Neural cell (in vitro differentiated cells): ENCODE measurements around the gene HS6ST2. TPM values are rescaled to one million over a fixed set of nuclear protein-coding genes. Genes with fewer than 3 reads are reported as not detected.
"Not testable (repeated sequence)": the region's sequence is repeated elsewhere in the genome, so short reads cannot be mapped to it uniquely, and the experiment has no call there.

Experiments
- H2AFZ ChIP-seq: fragments of 200-600, 300-800 bp; sonication (generic), shearing (Covaris generic); 2 replicates; pipeline ENCODE4 v1.6.0; 2014; ENCODE audit warnings: low read depth, mild to moderate bottlenecking, antibody characterized with exemption, low read length, moderate library complexity
- H3F3A ChIP-seq: fragments of 200-600 bp; shearing (Covaris generic); 2 replicates; pipeline ENCODE4 v1.6.1; 2016; ENCODE audit warnings: mild to moderate bottlenecking, moderate library complexity, mixed read lengths, antibody characterized with exemption, low read length; ENCODE audit not compliant: insufficient read depth, poor library complexity, severe bottlenecking
- H3K27ac ChIP-seq: fragments of 200-600, 300-800 bp; sonication (generic), shearing (Covaris generic); 2 replicates; pipeline ENCODE4 v1.5.1; 2014; ENCODE audit warnings: mild to moderate bottlenecking, low read length, moderate library complexity
- H3K27me3 ChIP-seq: fragments of 300-800, 200-600 bp; sonication (generic), shearing (Covaris generic); 2 replicates; pipeline ENCODE4 v1.6.0; 2014; ENCODE audit warnings: mild to moderate bottlenecking, low read depth, low read length, moderate library complexity; ENCODE audit not compliant: insufficient read depth
- H3K36me3 ChIP-seq: fragments of 300-800, 200-600 bp; sonication (generic), shearing (Covaris generic); 2 replicates; pipeline ENCODE4 v1.5.1; 2014; ENCODE audit warnings: mild to moderate bottlenecking, antibody characterized with exemption, low read length, moderate library complexity; ENCODE audit not compliant: insufficient read depth
- H3K4me2 ChIP-seq: fragments of 300-800, 200-600 bp; sonication (generic), shearing (Covaris generic); 2 replicates; pipeline ENCODE4 v1.6.0; 2014; ENCODE audit warnings: mild to moderate bottlenecking, low read length
- H3K4me3 ChIP-seq: fragments of 300-800, 200-600 bp; sonication (generic), shearing (Covaris generic); 2 replicates; pipeline ENCODE4 v1.5.1; 2014; ENCODE audit warnings: mild to moderate bottlenecking, low read length, moderate library complexity
- H3K79me2 ChIP-seq: fragments of 200-600 bp; shearing (Covaris generic); replicated peaks from 2 replicates; pipeline ENCODE4 v1.6.0; 2014; ENCODE audit warnings: mild to moderate bottlenecking, low read length, moderate library complexity; ENCODE audit not compliant: insufficient read depth
- H3K9ac ChIP-seq: fragments of 300-800, 200-600 bp; sonication (generic), shearing (Covaris generic); 2 replicates; pipeline ENCODE4 v1.6.1; 2016; ENCODE audit warnings: mild to moderate bottlenecking, low read length, mixed read lengths
- H3K9me2 ChIP-seq: fragments of 200-600 bp; shearing (Covaris generic); 2 replicates; pipeline ENCODE4 v1.6.1; 2016; ENCODE audit warnings: mild to moderate bottlenecking, low read length, mixed read lengths; ENCODE audit not compliant: insufficient read depth
- H3K9me3 ChIP-seq: fragments of 200-600, 300-800 bp; sonication (generic), shearing (Covaris generic); 2 replicates; pipeline ENCODE4 v1.6.1; 2016; ENCODE audit warnings: mild to moderate bottlenecking, mixed run types, low read length, moderate library complexity, mixed read lengths
- H4K20me1 ChIP-seq: fragments of 200-600 bp; shearing (Covaris generic); 2 replicates; pipeline ENCODE4 v1.6.1; 2016; ENCODE audit warnings: mild to moderate bottlenecking, mixed run types; ENCODE audit not compliant: insufficient read depth
- CTCF ChIP-seq: fragments of 450-650 bp; IDR thresholded peaks from 2 replicates; pipeline ENCODE4 v1.5.1; 2014; ENCODE audit warnings: antibody characterized with exemption, mild to moderate bottlenecking, moderate library complexity; ENCODE audit not compliant: poor library complexity, severe bottlenecking
- EP300 ChIP-seq: fragments of 450-650 bp; conservative IDR thresholded peaks from 2 replicates; pipeline ENCODE4 v1.6.1; 2014; ENCODE audit warnings: antibody characterized with exemption, mild to moderate bottlenecking, moderate library complexity; ENCODE audit not compliant: poor library complexity, severe bottlenecking
- EZH2 ChIP-seq: fragments of 200-600, 300-800 bp; shearing (Covaris generic), sonication (generic); IDR thresholded peaks from 2 replicates; pipeline ENCODE4 v1.6.1; 2014; ENCODE audit warnings: antibody characterized with exemption, low read length, borderline replicate concordance, mild to moderate bottlenecking; ENCODE audit not compliant: insufficient read depth, poor library complexity, severe bottlenecking
- MXI1 ChIP-seq: fragments of 450-650 bp; conservative IDR thresholded peaks from 2 replicates; pipeline ENCODE4 v1.6.1; 2014; ENCODE audit warnings: antibody characterized with exemption, mild to moderate bottlenecking; ENCODE audit not compliant: poor library complexity, severe bottlenecking
- POLR2AphosphoS5 ChIP-seq: IDR thresholded peaks from 2 replicates; pipeline ENCODE4 v1.6.1; 2012
- RAD21 ChIP-seq: fragments of 450-650 bp; conservative IDR thresholded peaks from 2 replicates; pipeline ENCODE4 v1.6.1; 2014; ENCODE audit warnings: antibody characterized with exemption, mild to moderate bottlenecking, moderate library complexity
- REST ChIP-seq: IDR thresholded peaks from 2 replicates; pipeline ENCODE4 v1.6.1; 2012; ENCODE audit warnings: borderline replicate concordance
- SMC3 ChIP-seq: fragments of 450-650 bp; conservative IDR thresholded peaks from 2 replicates; pipeline ENCODE4 v1.6.1; 2014; ENCODE audit warnings: antibody characterized with exemption, mild to moderate bottlenecking, moderate library complexity; ENCODE audit not compliant: poor library complexity
- TAF1 ChIP-seq: IDR thresholded peaks from 2 replicates; pipeline ENCODE4 v1.6.1; 2012; ENCODE audit warnings: low read depth
- polyA plus RNA-seq: library from polyadenylated mRNA; depleted of rRNA; stranded (reverse); fragments of >200 nt; gene quantifications from 2 replicates; pipeline ENCODE4 v1.2.3, GENCODE V29; 2014

HS6ST2 gene
- polyA plus RNA-seq, 1 donor from 2014 or later, result 43.0 TPM

- Histone ChIP-seq H3K4me2 (no peak overlapping the region), H3F3A (no peaks in the 10 kb centered on the region), H3K27ac (no peak overlapping the region), H2AFZ (no peak overlapping the region), H3K27me3 (no peaks in the 10 kb centered on the region), H3K9ac (no peak overlapping the region), H3K36me3 (no peaks in the 10 kb centered on the region), H3K9me2 (no peaks in the 10 kb centered on the region), H3K9me3 (no peaks in the 10 kb centered on the region), H3K4me3 (no peak overlapping the region), H3K79me2 (no peaks in the 10 kb centered on the region), H4K20me1 (no peaks in the 10 kb centered on the region)
- TF ChIP-seq SMC3 (no peak), EP300 (no peak), RAD21 (no peak), MXI1 (no peak), CTCF (no peak), POLR2AphosphoS5 (no peak), EZH2 (no peak), REST (no peak), TAF1 (no peak)
These were observed 75.0 kb downstream of the HS6ST2 start for GRCh38 chrX:132883358-132883915.

DNA sequence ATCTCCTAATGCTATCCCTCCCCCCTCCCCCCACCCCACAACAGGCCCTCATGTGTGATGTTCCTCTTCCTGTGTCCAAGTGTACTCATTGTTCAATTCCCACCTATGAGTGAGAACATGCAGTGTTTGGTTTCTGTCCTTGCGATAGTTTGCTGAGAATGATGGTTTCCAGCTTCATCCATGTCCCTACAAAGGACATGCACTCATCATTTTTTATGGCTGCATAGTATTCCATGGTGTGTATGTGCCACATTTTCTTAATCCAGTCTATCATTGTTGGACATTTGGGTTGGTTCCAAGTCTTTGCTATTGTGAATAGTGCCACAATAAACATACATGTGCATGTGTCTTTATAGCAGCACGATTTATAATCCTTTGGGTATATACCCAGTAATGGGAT lies 77.7 kb downstream of the HS6ST2 start:
- H3K4me2 ChIP-seq, H3K4me3 ChIP-seq, H3K27ac ChIP-seq, H3K36me3 ChIP-seq, H3F3A ChIP-seq, H2AFZ ChIP-seq, H4K20me1 ChIP-seq, H3K9me3 ChIP-seq, H3K9me2 ChIP-seq, H3K27me3 ChIP-seq, H3K79me2 ChIP-seq, H3K9ac ChIP-seq: not testable (repeated sequence)
